Left renal cortex interstitium (tissue), 4 donors: ENCODE data around the gene AKT2. TPM values are rescaled to one million over a fixed set of nuclear protein-coding genes. Genes with fewer than 3 reads are reported as not detected.
"Not testable (repeated sequence)": the region's sequence is repeated elsewhere in the genome, so short reads cannot be mapped to it uniquely, and the experiment has no call there.

Experiments used
- DNase-seq, 4 donors: peaks; one replicate each; pipeline ENCODE4 v3.0.0-alpha.2; 2013; ENCODE audit warnings: low read depth in 4 of 4, low spot score in 2 of 4, missing footprints in 1 of 4
- polyA plus RNA-seq, 4 donors: library from polyadenylated mRNA; unstranded; fragments of 120-200 nt; gene quantifications; one replicate each; pipeline ENCODE4 v1.2.1, GENCODE V29; 2013; ENCODE audit not compliant: insufficient read length in 4 of 4

Gene AKT2
- polyA plus RNA-seq, 4 donors = 131 to 226 (median 200) TPM

DNA sequence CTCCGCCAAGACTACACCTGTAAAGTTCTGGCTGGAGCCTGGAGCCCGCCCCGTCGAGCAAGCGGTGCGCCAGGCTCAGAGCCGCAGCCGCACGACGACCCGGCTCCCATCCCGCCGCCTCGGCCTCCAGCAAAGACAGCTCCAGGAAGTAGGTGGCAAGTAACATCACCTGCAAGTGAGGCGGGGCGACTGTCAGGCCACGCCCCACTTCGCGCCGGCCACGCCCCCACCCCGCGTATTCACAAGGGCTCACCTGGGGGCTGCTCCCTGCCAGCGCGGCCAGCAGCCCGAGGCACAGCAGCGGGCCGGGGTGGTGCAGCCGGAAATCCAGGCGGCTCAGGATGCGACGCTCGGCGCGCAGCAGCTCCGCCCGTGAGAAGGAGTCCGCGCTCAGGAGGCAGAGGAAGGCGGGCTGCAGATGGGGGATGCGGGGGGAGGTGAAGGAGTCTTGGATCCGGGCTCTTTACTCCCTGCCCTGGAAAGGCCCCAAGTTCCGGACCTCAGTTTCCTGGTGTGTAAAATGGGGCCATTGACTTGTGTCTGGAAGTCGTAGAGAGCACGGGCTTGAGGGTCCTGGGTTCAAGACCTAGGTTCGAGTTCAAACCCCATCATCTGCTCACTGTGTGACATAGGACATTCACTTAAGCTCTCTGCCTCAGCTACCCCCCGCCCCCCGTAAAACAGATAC lies 61.9 kb downstream of the AKT2 start:
- no peak for DNase-seq

DNA sequence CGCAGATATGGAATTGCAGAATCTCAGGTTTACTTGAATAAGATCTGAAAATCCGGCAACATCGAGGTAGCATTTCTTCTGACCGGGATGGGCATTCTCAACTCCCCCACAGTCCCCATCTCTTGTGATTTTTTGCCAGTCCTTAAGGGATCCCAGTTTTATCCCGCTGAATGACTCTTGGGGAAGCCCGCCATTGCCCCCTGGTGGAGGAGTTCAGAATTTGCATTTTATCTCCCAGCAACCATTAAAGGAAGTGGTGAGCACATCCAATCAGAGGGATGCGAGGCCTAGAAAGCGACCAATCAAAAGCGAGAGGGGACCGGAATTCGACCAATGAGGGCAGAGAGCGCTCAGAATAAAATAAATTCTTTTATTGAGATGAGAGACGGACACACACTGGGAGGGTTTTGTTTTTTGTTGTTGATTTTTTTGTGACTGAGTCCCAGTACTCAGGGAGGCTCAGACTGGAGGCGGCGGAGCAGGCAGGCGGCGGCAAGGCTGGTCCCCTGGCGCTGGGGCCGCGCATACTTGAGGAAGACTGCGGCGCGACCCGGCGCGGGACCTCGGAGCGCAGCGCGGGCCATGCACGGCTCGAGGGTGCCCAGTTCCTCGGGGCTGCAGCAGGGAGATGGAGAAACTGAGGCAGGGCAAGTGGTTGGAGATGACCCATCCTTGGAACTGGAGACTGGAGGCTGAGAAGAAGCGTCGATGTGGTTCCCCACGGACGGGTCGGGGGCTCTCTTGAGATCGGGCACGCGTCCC lies 63.1 kb downstream of the AKT2 start:
- DNase-seq = peak in 3 of 4 donors; percentile 44 to 68 (median 46)

DNA sequence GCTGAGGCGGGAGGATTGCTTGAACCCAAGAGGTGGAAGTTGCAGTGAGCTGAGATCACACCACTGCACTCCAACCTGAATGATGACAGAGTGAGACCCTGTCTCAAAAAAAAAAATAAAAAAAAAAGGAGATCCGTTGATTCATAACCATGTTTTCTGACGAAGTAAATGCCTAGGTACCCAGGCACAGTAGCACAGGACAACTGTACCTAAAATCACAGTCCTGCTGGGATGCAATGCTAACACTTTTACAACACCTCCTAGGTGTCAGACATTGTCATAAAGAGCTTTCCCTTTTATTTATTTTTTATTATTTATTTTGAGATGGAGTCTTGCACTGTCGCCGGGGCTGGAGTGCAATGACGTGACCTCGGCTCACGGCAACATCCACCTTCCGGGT lies 64.5 kb downstream of the AKT2 start:
- no peak for DNase-seq

DNA sequence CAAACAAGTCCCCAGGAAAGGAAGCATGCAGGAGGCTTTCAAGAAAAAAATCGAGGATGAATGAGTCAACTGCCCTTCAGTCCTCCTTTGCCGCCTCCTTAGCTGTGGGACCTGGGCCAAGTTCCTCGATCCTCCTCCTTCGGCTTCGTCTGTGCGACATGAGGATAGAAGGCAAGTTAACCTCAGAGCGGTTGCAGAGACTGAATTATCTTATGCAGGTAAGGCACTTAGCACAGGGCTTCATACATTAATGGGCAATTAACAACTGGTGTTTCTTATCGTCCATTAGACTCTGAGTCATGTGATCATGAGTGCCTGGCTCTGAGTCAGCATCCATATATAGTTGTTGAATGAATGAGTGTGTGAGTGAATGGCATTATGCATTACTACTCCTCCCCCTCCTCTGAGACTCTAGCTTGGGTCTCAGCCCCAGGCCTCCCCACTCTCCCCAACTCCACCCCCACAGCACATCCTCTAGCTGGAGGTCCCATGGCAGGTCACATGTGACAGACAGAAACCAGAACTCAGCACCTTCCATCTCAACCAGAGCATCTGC lies 65.3 kb downstream of the AKT2 start:
- DNase-seq = no peak

DNA sequence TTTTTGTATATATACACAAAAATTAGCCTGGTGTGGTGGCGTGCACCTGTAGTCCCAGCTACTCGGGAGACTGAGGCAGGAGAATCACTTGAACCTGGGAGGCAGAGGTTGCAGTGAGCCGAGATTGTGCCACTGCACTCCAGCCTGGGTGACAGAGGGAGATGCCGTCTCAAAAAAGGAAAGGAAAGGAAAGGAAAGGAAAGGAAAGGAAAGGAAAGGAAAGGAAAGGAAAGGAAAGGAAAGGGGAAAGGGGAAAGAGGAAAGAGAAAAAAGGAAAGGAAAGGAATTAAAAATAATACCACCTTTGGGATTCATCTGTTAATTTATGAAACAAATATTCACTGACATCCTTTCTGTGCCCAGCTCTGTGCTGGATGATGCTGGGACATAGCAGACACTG lies 66.1 kb downstream of the AKT2 start:
- DNase-seq = not testable (repeated sequence)

DNA sequence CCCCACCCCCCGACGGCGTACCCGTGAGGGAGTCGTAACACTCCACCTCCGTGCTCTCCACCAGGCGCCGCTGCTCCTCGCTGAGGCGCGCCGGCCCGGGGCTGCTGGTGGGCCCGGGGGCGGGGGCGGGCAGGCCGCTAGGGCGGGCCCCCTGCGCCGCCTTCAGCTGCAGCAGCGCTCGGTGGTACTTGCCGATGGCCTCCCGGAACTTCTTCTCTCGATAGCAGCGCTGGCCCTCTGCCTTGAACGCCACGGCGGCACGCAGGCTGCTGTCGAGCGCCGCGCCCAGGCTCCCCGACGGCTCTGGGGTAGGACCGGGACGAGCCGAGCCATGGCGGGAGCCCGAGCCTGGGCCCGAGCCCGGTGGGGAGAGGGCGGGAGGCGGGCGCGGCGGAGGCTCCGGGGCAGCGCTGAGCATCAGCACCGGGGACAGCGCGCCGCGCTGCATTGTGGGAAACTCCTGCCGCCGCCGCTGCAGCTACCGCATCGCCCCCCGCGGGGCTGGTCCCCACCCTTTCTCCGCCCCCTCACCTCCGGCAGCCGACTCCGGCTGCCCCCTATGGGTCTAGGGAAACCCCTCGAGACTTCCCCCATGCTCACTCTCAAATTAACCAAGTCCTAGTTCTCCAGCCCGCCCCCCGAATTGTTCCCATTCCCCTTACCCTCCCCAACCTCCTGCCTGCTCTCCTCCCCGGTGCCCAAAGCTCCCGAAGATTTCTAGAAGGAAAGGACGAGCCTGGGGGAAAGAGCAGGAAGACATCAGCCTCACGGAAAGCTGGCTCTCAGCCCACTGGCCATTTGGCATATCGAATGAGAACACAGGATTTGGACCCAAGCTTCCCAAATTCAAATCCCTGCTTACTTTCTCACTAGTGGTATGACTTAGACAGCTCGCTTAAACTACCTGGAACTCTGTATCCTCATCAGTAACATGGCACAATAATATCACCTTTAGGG lies 66.9 kb downstream of the AKT2 start, which contains the start of gene TTC9B:
TSS of gene TTC9B (minus strand) at position 451 of the 957 bp plus-strand sequence. CDS start at position 448, 3 bp downstream.
- DNase-seq = no peak

DNA sequence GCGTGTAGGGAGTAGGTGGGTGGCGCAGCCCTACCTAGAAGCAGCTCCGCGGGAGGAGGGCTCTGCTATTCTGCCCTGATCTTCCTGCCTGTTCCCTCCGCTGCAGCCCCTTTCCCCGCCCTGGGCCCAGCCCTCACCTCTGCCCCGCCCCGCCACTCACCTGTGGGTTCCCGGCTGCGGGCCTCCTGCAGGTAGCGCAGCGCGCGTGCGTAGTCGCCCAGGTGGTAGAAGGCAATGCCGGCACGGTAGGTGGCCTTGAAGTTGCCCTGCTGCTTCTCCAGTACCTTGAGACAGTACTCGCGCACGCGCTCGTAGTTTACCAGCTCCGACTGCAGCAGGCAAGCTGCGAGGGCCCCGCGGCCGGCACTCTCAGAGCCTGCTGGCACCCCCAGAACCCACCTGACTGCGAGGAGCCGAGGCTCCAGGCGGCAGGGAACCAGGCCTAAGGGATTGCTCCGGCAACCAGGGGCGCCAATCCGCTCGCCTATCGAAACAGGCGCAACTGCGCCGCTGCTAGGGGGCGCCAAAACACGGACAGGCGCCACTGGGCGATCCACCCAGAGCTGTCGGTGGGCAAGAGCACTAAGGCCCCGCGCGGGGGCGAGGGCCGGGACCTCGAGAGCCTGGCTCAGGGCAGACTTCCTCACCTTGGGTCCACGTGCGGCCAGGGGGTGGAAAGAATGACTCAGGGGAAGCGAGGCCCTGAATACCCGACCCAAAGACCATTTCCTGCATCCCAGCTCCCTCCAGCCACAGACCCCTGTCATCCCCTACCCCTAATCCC lies 67.9 kb downstream of the AKT2 start:
- no peak for DNase-seq

DNA sequence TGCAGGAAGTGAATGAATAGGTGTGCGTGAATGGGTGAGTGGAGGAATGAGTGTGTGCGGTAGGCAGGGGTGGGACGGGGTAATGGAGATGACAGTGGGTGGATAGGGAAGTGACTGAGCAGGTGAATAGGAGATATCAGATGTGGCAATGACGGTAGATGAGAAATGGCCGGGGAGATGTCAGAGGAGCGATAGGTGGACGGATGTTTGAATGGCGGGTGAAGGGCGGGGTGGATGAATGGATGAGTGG lies 68.4 kb downstream of the AKT2 start:
- no peak for DNase-seq

DNA sequence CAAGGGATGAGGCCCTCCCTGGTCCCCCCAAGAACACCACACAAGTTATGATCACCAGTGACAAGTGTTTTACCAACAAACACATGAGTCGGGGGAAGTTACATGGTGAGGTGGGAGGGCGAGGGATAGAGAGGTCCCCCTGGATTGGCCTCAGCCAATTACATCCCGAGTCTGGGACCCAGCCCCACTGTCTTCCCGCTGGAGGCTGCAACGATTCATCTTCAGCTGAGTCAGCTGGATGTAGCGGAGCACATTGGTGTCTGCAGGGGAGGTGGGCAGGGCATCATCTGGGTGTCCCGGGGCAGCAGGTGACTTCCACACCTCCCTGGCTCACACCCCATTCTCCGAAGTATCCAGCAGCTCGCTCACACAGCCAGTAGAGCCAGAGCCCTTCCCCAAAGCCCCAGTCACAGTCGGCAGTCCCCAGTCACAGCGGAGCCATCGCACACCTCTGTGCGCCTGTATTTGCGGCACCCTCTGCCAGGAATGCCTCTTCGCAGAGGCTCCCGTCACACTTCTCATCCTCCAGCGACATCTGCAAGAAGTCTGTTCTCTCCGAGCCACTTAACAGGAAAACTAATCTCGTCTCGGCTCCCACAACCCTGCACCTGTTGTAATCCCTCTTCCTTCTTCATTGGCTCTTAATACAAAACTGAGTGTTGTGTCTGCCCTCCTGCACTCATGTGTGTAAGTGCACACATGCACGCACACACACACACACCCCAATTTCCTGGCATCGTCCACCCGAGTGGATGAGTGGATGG lies 69.0 kb downstream of the AKT2 start:
- DNase-seq = no peak

DNA sequence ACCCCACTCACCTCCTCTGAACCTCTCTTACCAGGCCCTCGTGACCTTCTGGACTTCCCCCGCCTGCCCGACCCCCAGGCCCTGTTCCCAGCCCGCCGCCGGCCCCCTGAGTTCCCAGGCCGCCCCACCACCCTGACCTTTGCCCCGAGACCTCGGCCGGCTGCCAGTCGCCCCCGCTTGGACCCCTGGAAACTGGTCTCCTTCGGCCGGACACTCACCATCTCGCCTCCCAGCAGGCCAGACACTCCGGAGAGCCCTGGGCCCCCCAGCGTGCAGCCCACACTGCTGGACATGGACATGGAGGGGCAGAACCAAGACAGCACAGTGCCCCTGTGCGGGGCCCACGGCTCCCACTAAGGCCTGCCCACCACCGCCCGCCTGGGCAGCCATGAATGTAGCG lies 70.2 kb downstream of the AKT2 start:
- no peak for DNase-seq

DNA sequence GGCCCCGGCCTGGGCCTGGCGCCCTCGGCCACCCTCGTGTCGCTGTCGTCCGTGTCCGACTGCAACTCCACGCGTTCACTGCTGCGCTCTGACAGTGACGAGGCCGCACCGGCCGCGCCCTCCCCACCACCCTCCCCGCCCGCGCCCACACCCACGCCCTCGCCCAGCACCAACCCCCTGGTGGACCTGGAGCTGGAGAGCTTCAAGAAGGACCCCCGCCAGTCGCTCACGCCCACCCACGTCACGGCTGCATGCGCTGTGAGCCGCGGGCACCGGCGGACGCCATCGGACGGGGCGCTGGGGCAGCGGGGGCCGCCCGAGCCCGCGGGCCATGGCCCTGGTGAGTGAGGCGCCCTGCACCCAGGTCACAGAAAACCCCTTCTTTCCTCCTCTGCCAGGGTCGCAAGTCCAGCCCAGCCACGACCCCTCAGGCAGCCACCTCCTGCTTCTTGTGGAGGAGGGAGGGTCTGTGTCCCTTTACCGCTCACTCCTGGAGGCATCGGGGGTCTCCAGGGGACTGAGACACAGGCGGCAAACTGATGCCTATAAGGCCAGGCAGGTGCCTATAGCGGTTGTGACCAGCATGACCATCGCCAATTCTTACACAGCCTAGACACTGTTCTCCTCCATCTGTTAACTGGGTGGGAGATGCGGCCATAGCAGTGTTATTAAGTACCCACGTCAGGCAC lies 71.1 kb downstream of the AKT2 start:
- DNase-seq = no peak

DNA sequence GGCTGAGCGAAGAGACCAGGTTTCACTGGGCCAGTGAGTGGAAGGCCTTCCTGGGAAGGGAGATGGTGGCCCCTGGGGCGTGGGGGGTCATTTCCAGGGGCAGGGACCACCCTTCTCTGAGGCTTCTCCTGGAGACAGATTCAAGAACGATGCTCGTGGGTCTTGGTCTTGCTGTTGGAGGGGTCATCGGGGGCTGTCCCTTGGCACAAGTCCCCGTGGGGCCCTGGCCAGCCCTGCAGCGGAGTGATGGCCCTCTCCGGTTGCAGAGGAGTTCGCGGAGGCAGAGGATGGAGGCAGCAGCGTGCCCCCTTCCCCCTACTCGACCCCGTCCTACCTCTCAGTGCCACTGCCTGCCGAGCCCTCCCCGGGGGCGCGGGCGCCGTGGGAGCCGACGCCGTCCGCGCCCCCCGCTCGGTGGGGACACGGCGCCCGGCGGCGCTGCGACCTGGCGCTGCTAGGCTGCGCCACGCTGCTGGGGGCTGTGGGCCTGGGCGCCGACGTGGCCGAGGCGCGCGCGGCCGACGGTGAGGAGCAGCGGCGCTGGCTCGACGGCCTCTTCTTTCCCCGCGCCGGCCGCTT lies 71.8 kb downstream of the AKT2 start:
- DNase-seq = no peak

DNA sequence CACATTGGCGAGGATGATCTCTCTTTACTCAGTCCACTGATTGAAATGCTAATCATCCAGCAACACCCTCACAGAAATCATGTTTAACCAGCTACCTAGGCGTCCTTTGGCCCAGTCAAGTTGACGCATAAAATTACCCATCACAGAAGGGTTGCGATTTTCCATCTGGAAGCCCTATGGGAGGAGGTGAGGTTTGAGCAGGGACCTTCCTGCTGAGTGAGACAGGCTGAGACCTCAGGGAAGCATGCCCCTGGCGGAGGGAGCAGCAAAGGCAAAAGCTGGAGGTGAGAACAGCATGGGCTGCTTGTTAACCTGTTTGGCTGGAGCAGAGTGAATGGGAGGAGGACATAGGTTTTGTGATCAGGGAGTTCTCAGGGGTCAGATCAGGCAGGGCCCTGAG lies 74.3 kb downstream of the AKT2 start:
- no peak for DNase-seq

DNA sequence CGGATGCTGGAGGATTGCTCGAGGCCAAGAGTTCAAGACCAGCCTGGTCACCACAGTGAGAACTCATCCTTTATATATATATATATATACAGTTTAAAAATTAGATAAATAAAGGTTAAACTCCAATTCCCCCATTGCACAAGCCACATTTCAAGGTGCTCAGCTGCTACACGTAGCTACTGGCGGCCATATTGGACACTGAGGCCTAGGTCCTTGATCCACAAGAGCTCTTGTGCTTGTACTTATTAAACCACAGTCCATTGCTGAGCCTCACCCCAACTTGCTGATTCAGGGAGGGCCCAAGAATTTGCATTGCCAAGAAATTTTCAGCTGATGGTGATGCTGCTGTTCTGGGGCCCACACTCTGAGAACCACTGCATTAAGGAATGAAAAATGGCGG lies 76.5 kb downstream of the AKT2 start:
- DNase-seq = no peak

DNA sequence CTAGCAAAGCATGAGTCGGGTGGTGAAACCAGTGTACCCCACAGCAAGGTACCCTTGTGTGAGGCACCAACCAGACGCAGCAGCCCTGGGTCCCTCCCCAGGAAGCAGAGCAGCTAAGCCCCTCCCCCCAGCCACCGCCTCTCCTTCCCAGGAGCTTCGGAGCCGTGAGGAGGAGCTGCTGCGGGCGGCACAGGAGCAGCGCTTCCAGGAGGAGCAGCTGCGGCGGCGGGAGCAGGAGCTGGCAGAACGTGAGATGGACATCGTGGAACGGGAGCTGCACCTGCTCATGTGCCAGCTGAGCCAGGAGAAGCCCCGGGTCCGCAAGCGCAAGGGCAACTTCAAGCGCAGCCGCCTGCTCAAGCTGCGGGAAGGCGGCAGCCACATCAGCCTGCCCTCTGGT lies 79.4 kb downstream of the AKT2 start:
- no peak for DNase-seq

DNA sequence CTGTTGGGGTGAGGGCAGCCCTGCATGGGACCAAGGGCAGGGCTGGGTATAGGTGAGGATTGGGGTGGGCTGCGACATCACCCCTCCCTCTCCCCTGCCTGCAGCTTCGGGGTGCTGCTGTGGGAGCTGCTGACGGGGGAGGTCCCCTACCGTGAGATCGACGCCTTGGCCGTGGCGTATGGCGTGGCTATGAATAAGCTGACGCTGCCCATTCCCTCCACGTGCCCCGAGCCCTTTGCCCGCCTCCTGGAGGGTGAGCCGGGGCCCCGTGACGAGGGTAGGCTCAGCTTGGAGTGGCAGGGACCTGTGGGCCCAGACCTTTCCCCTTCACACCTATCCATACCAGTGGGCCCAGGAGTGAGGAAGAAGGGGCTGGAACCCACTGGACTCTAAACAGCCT lies 80.8 kb downstream of the AKT2 start:
- DNase-seq = no peak

DNA sequence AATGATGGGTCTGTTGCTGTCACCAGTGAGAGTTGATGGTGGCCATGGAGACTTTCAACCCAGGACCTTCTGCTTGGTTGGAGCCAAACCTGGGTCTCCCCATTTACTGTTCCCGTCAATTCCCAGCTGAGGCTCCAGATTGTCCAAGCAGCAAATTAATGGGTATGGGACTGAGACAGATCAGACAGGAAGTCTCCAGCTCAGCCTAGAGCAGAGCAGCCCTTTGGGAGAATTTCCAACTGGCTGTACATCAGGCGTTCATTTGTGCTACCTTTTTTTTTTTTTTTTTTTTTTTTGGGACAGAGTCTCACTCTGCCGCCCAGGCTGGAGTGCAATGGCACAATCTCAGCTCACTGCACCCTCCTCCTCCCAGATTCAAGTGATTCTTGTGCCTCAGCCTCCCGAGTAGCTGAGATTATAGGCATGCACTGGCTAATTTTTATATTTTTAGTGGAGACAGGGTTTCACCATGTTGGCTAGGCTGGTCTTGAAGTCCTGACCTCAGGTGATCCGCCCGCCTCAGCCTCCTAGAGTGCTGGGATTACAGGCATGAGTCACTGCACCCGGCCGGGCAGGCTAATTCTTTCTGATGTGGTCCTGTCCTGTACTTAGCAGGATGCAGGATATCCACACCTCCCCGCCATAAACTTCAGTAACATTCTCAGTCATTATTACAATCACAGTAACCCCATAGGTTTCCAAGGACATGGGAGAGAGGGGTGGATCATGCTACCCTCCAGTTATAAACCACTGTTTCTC lies 84.6 kb downstream of the AKT2 start:
- no peak for DNase-seq
